ENCODE measurements around the gene VPS13D.
"Not testable (repeated sequence)": the region's sequence is repeated elsewhere in the genome, so short reads cannot be mapped to it uniquely, and the experiment has no call there.

The VPS13D gene

DNA sequence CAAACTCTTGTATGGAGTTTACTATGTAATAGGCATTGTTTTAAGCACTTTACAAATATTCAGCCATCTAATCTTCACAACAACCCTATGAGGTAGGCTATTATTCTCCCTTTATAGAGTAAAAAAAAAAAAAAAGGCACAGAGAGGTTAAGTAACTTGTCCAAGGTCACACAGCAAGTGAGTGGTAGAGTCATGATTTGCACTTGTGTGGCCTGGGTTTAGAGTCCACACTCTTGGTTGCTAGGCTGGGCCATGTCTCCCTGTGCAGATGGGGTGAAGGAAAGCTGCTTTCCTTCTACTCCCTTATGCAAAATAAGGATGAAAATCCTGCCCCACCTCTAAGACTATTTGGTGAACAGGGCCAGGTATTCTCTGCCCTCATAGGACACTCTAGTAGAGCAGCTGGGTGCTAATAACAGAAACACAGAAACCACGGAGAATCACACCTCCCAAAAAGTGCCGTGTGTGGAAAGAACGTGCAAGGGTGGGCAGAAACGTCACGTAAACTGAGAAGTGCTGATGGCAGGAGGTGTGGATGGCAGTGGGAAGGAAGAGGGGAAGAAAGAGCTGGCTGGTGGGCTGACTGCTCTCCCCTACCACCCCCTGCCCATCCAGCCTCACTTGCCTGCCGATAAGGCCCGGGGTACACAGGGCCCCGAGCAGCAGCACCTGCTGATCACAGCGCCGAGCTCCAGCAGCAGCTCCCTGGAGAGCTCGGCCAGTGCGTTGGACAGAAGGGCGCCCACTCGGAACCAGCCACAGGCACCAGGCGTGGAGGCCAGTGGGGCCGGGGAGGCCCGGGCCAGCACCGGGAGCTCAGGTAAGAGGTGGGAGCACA lies 28.3 kb upstream of the VPS13D start:
- DNase-seq, result peak; percentile 40

DNA sequence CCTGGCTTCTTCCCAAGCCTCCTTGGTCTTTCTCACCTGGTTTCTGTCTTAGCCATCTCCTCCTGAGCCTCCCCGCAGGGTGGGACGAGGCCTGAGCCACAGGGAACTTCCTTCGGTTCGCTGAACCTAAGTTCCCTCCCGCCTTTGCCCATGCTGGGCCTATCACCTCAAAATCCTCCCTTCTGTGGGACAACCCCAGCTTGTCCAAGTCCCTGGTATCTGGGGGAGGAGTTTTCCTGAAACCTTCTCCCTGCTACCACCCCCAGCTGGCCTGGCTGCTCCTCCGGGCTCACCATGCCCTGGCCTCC lies 27.7 kb upstream of the VPS13D start:
- DNase-seq, result no peak

GRCh38 chr1:12202577-12202976 lies 27.3 kb upstream of the VPS13D start:
- DNase-seq, result no peak

GRCh38 chr1:12203216-12204007 lies 26.4 kb upstream of the VPS13D start:
- DNase-seq, result no peak

- DNase-seq, result peak; percentile 39
Observed at GRCh38 chr1:12204140-12204539, 25.7 kb upstream of the VPS13D start.

DNA sequence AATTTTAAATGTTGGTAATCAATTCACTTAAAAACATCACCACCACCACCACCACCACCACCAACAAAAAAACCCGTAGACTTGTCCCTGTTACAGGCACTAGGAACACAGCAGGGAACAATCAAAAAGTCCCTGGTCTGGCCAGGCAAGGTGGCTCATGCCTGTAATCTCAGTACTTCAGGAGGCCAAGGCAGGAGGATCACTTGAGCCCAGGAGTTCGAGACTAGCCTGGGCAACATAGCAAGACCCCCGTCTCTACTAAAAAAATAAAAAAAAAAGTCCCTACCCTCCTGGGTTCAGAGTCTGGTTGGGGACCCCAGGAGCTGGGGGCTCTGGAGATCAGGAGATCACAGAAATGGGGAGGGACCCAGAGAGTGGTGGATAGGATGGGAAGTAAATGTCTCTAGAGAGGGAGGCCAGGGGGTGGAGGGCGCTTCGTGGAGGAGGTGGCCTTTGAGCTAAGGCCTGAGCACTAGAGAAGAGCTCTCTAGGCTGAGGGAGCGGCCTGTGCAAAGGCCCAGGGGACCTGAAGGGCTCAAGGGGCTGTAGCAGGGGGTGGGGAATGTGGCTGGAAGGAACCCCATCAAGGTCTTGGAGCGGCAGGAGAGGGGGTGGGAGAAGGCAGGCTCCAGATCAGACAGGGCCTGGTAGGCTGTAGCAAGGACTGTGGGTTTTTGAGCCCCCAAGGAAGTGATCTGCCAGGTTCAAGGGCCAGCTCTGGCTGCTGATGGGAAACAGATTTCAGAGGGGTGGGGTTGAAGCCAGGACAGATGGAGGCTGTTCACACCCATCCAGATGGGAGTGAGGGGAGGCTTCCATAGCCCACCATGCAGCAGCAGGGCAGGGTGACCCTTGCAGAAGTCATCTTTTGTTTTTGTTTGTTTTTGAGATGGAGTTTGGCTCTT lies 24.8 kb upstream of the VPS13D start:
- no peak for DNase-seq

- DNase-seq, result no peak
Observed at GRCh38 chr1:12206238-12206637, 23.6 kb upstream of the VPS13D start.

GRCh38 chr1:12206792-12207424 lies 22.9 kb upstream of the VPS13D start:
- no peak for DNase-seq

- DNase-seq, result no peak
Observed at GRCh38 chr1:12208271-12208670, 21.6 kb upstream of the VPS13D start.

GRCh38 chr1:12208764-12209494 lies 20.9 kb upstream of the VPS13D start:
- DNase-seq, result peak; percentile 79

DNA sequence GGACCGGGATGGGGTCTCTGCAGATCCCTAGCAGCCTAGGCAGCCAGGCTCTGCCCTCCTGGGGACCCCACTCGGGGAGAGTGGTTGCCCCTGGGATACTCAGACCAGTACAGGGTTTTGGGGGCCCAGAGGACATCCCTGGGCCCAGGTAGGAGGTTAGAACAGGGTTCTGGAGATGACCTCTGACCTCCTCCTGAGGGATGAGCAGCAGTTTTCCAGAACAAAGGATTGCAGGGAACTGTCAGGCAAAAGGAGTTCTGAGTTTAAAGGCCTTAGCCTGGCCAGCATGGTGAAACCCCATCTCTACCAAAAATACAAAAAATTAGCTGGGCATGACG lies 20.4 kb upstream of the VPS13D start:
- no peak for DNase-seq

DNA sequence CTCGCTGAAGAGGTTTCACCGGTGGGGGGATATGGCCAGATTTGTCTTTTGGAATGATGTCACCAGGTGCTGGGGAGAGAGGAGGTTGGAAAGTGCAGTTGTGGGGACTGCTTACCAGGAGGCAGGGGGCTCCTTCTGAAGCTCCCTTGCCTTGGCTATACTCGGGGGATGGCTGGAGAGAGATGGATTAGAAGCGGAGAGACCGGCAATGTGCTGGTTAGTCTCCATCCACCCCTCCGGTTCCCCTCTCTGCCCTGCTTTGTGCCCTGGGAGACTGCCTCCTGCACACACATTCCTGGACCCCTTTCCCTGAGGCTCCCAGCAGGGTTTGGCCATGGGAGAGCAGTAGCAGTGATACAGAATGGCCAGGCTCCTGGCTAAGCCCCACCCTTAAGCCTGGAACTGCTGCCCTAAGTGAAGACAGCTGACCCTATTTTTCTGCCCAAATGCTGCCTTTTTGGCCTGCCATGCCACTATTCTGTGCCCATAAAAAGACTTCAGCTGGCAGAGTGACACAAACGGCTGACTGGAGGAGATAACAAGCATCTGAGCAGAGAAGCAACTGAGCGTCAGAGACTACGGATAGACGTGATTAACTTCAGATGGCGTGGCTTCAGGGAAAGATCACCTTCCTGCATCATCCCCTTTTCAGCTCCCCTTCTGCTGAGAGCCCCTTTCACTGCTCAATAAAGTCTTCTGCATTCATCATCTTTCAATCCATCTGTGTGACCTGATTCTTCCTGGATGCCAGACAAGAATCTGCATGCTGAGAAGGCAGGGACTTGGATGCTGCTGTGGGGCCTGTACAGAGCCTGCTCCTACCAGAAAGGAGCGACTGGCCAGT lies 14.5 kb upstream of the VPS13D start:
- DNase-seq, result no peak

DNA sequence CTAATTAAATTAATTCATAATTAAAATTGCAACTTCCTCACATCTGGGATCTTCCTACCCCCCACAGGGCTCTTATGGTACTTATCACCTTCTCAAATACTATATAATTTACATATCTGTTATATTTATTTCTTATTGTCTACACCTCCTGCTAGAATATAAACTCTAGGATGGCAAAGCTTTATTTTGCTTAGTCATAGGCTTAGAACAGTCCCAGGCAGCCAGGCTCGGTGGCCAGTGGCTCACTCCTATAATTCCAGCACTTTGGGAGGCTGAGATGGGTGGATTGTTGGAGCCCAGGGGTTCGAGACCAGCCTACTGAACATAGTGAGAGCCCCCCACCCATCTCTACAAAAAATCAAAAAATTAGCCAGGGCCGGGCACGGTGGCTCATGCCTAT lies 10.0 kb upstream of the VPS13D start:
- no peak for DNase-seq

GRCh38 chr1:12220890-12221289 lies 8.9 kb upstream of the VPS13D start:
- DNase-seq, result no peak

DNA sequence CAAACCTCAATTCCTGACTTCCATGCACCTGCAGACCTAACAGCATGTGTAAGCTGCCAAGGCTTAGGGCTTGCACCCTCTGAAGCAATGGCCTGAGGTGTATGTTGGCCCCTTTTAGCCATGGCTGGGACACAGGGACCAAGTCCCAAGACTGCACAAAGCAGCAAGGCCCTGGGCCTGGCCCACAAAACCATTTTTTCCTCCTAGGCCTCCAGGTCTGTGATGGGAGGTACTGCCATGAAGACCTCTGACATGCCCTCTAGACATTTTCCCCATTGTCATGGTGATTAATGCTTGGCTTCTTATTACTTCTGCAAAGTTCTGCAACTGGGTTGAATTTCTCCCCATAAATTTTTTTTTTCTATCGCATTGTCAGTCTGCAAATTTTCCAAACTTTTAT lies 7.1 kb upstream of the VPS13D start:
- not testable (repeated sequence) for DNase-seq

- DNase-seq, result not testable (repeated sequence)
Observed at GRCh38 chr1:12224092-12224491, 5.7 kb upstream of the VPS13D start.

GRCh38 chr1:12228979-12229378 lies 851 bp upstream of the VPS13D start:
- no peak for DNase-seq

DNA sequence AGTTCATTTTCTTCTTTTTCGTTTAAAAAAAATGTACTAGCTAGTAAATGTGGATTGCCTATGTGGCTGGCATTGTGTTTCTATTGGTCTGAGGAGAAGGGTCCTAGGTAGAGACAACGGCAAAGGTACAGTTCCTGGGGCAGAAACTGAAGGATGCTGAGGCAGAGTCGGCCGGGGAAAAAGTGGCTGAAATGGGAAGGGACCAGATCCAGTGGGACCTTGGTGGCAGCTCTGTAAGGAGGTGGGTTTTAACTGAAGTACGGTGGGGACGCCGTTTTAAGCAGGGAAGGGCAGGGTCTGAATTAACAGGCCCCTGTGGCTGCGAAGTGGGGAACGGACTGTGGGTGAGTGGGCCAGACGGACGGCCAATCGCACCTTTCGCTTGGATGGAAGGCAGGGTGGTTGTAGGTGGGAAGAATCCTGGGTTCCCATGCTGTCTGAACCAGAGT lies 420 bp upstream of the VPS13D start:
- no peak for DNase-seq

- peak; percentile 13 for DNase-seq
Observed at GRCh38 chr1:12230549-12231275, 882 bp downstream of the VPS13D start.

DNA sequence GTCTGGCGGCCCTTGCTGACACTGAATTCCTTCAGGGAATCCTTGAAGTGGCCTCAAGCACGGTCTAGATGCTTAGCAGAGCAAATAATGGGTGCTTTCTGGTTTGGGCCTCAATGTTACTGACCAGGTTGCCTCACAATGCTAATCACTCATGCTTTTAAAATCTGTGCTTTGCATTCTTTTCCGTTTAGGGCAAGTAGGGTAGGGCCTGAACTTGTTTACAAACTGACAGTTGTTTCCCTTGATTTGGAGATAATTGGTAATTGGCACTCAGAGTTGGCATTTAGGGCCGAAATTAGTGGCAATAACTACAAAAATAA lies 1.4 kb downstream of the VPS13D start:
- DNase-seq, result no peak

- no peak for DNase-seq
Observed at GRCh38 chr1:12232221-12232620, 2.4 kb downstream of the VPS13D start.

All from CD4-positive, alpha-beta T cell treated with Interleukin-4 for 4 hours (primary cell).